IPS-18a (cell line): ENCODE results near the gene DPYD.

Source experiments
- H3K27ac ChIP-seq: one replicate; pipeline ENCODE4 v1.5.1; 2013; ENCODE audit warnings: low read length
- H3K27me3 ChIP-seq: one replicate; pipeline ENCODE4 v1.6.1; 2013; ENCODE audit warnings: mild to moderate bottlenecking, low read length; ENCODE audit not compliant: control insufficient read depth, insufficient read depth
- H3K36me3 ChIP-seq: one replicate; pipeline ENCODE4 v1.6.1; 2013; ENCODE audit warnings: low read depth, low read length; ENCODE audit not compliant: control insufficient read depth
- H3K4me1 ChIP-seq: one replicate; pipeline ENCODE4 v1.6.1; 2013; ENCODE audit warnings: low read depth, low read length; ENCODE audit not compliant: control insufficient read depth
- H3K4me3 ChIP-seq: one replicate; pipeline ENCODE4 v1.5.1; 2013; ENCODE audit warnings: low read length
- H3K9ac ChIP-seq: one replicate; pipeline ENCODE4 v1.6.1; 2013; ENCODE audit warnings: mild to moderate bottlenecking, low read length, moderate library complexity
- H3K9me3 ChIP-seq: one replicate; pipeline ENCODE4 v1.6.1; 2013; ENCODE audit warnings: low read depth, low read length; ENCODE audit not compliant: control insufficient read depth

DPYD gene

GRCh38 chr1:97599447-97599846, 321.4 kb downstream of the DPYD start:
- no peak overlapping the region for H3K4me3 ChIP-seq
- H3K27me3 ChIP-seq: no peaks in the 10 kb centered on the region
- no peaks in the 10 kb centered on the region for H3K9me3 ChIP-seq
- no peaks in the 10 kb centered on the region for H3K4me1 ChIP-seq
- H3K9ac ChIP-seq: no peak overlapping the region
- H3K27ac ChIP-seq: no peak overlapping the region
- H3K36me3 ChIP-seq: no peaks in the 10 kb centered on the region

- Histone ChIP-seq H3K36me3 (no peaks in the 10 kb centered on the region), H3K9me3 (no peaks in the 10 kb centered on the region), H3K9ac (no peak overlapping the region), H3K27me3 (no peaks in the 10 kb centered on the region), H3K4me3 (no peak overlapping the region), H3K4me1 (no peaks in the 10 kb centered on the region), H3K27ac (no peak overlapping the region)
Observed at GRCh38 chr1:97593192-97593591, 327.6 kb downstream of the DPYD start.

- no peaks in the 10 kb centered on the region for H3K36me3 ChIP-seq
- H3K9ac ChIP-seq: no peak overlapping the region
- H3K9me3 ChIP-seq: no peaks in the 10 kb centered on the region
- no peaks in the 10 kb centered on the region for H3K27me3 ChIP-seq
- H3K27ac ChIP-seq: no peak overlapping the region
- no peak overlapping the region for H3K4me3 ChIP-seq
- no peaks in the 10 kb centered on the region for H3K4me1 ChIP-seq
Observed at GRCh38 chr1:97588772-97589171, 332.1 kb downstream of the DPYD start.

GRCh38 chr1:97581614-97582051, 339.2 kb downstream of the DPYD start:
- H3K36me3 ChIP-seq: no peaks in the 10 kb centered on the region
- H3K9me3 ChIP-seq: no peaks in the 10 kb centered on the region
- H3K9ac ChIP-seq: no peak overlapping the region
- H3K27me3 ChIP-seq: no peaks in the 10 kb centered on the region
- H3K4me3 ChIP-seq: no peak overlapping the region
- H3K27ac ChIP-seq: no peak overlapping the region
- peaks cover 6% of the 10 kb centered on the region for H3K4me1 ChIP-seq

- H3K27ac ChIP-seq: no peak overlapping the region
- H3K4me1 ChIP-seq: peaks cover 6% of the 10 kb centered on the region
- no peak overlapping the region for H3K9ac ChIP-seq
- H3K36me3 ChIP-seq: no peaks in the 10 kb centered on the region
- no peaks in the 10 kb centered on the region for H3K27me3 ChIP-seq
- H3K9me3 ChIP-seq: no peaks in the 10 kb centered on the region
- H3K4me3 ChIP-seq: no peak overlapping the region
Observed at GRCh38 chr1:97577613-97578012, 343.2 kb downstream of the DPYD start.

GRCh38 chr1:97573553-97573952, 347.3 kb downstream of the DPYD start:
- no peaks in the 10 kb centered on the region for H3K9me3 ChIP-seq
- no peak overlapping the region for H3K4me3 ChIP-seq
- H3K27ac ChIP-seq: no peak overlapping the region
- no peaks in the 10 kb centered on the region for H3K27me3 ChIP-seq
- no peak overlapping the region for H3K9ac ChIP-seq
- no peaks in the 10 kb centered on the region for H3K36me3 ChIP-seq
- no peaks in the 10 kb centered on the region for H3K4me1 ChIP-seq

GRCh38 chr1:97572561-97572960, 348.3 kb downstream of the DPYD start:
- Histone ChIP-seq H3K27me3 (no peaks in the 10 kb centered on the region), H3K36me3 (no peaks in the 10 kb centered on the region), H3K27ac (no peak overlapping the region), H3K4me1 (no peaks in the 10 kb centered on the region), H3K4me3 (no peak overlapping the region), H3K9me3 (no peaks in the 10 kb centered on the region), H3K9ac (no peak overlapping the region)

GRCh38 chr1:97571760-97572159, 349.1 kb downstream of the DPYD start:
- H3K36me3 ChIP-seq: no peaks in the 10 kb centered on the region
- peaks cover 8% of the 10 kb centered on the region for H3K4me1 ChIP-seq
- H3K9me3 ChIP-seq: no peaks in the 10 kb centered on the region
- no peak overlapping the region for H3K4me3 ChIP-seq
- H3K9ac ChIP-seq: no peak overlapping the region
- H3K27me3 ChIP-seq: no peaks in the 10 kb centered on the region
- no peak overlapping the region for H3K27ac ChIP-seq

GRCh38 chr1:97570691-97571090, 350.1 kb downstream of the DPYD start:
- H3K36me3 ChIP-seq: no peaks in the 10 kb centered on the region
- no peaks in the 10 kb centered on the region for H3K27me3 ChIP-seq
- no peaks in the 10 kb centered on the region for H3K9me3 ChIP-seq
- H3K4me3 ChIP-seq: no peak overlapping the region
- no peak overlapping the region for H3K9ac ChIP-seq
- H3K4me1 ChIP-seq: peaks cover 12% of the 10 kb centered on the region
- H3K27ac ChIP-seq: no peak overlapping the region

GRCh38 chr1:97567000-97567749, 353.7 kb downstream of the DPYD start:
- Histone ChIP-seq H3K4me1 (peaks cover 12% of the 10 kb centered on the region), H3K9me3 (no peaks in the 10 kb centered on the region), H3K36me3 (no peaks in the 10 kb centered on the region), H3K27me3 (no peaks in the 10 kb centered on the region), H3K9ac (no peak overlapping the region), H3K27ac (no peak overlapping the region), H3K4me3 (no peak overlapping the region)

GRCh38 chr1:97565886-97566285, 354.9 kb downstream of the DPYD start:
- Histone ChIP-seq H3K27me3 (no peaks in the 10 kb centered on the region), H3K9me3 (no peaks in the 10 kb centered on the region), H3K36me3 (no peaks in the 10 kb centered on the region), H3K9ac (no peak overlapping the region), H3K4me1 (peaks cover 12% of the 10 kb centered on the region), H3K27ac (no peak overlapping the region), H3K4me3 (no peak overlapping the region)

GRCh38 chr1:97563926-97564325, 356.9 kb downstream of the DPYD start:
- no peaks in the 10 kb centered on the region for H3K9me3 ChIP-seq
- H3K27ac ChIP-seq: no peak overlapping the region
- peaks cover 12% of the 10 kb centered on the region for H3K4me1 ChIP-seq
- no peak overlapping the region for H3K4me3 ChIP-seq
- H3K27me3 ChIP-seq: no peaks in the 10 kb centered on the region
- H3K9ac ChIP-seq: no peak overlapping the region
- no peaks in the 10 kb centered on the region for H3K36me3 ChIP-seq
